IMR-90 (cell line): ENCODE results near the gene KRT36. TPM values are rescaled to one million over a fixed set of nuclear protein-coding genes. Genes with fewer than 3 reads are reported as not detected.

Experiments
- ATAC-seq: fragments of 200-7000 bp; cut with Tn5 transposase; 2 replicates; pipeline ENCODE4 v1.9.1; 2020; ENCODE audit warnings: low read depth, mild to moderate bottlenecking, moderate library complexity
- BruUV-seq: library from RNA; stranded (reverse); fragments of 400-500 nt; replicated peaks from 2 replicates; lab custom pipeline; 2021; lab: Mats Ljungman, UMichigan
- CTCF ChIA-PET: fragments of 300-600 bp; formaldehyde crosslinking; extraction: SDS; loops from one replicate; lab custom pipeline; 2021; ENCODE audit warnings: antibody characterized with exemption; lab: Yijun Ruan, JAX
- POLR2A ChIA-PET: fragments of 300-600 bp; sonication (Branson Sonifier 250); formaldehyde crosslinking; loops from one replicate; lab custom pipeline; 2022; ENCODE audit warnings: antibody characterized with exemption; ENCODE audit not compliant: unreplicated experiment; lab: Charles Lee
- DNase-seq: peaks from one replicate; pipeline ENCODE4 v3.0.0; 2013
- H2AFZ ChIP-seq: replicated peaks from 2 replicates; pipeline ENCODE3; 2013; ENCODE audit warnings: low read length, mild to moderate bottlenecking; ENCODE audit not compliant: poor library complexity
- H2AK5ac ChIP-seq: 2 replicates; pipeline ENCODE4 v1.6.1; 2013; ENCODE audit warnings: low read depth, low read length, inconsistent platforms
- H2AK9ac ChIP-seq: replicated peaks from 2 replicates; pipeline ENCODE3; 2013; ENCODE audit warnings: mild to moderate bottlenecking, low read depth, low read length, moderate library complexity; ENCODE audit not compliant: poor library complexity
- H2BK120ac ChIP-seq: 2 replicates; pipeline ENCODE4 v1.6.1; 2013; ENCODE audit warnings: low read depth, low read length, inconsistent platforms
- H2BK15ac ChIP-seq: 3 replicates; pipeline ENCODE4 v1.6.1; 2013; ENCODE audit warnings: low read depth, low read length, inconsistent platforms
- H2BK20ac ChIP-seq: 2 replicates; pipeline ENCODE4 v1.6.1; 2013; ENCODE audit warnings: low read depth, mild to moderate bottlenecking, inconsistent platforms, low read length, moderate library complexity
- H2BK5ac ChIP-seq: 2 replicates; pipeline ENCODE4 v1.6.1; 2013; ENCODE audit warnings: mild to moderate bottlenecking, low read depth, low read length, inconsistent platforms; ENCODE audit not compliant: poor library complexity, severe bottlenecking
- H3K14ac ChIP-seq: replicated peaks from 2 replicates; pipeline ENCODE4 v1.6.1; 2013; ENCODE audit warnings: low read depth, low read length, inconsistent platforms
- H3K18ac ChIP-seq: 2 replicates; pipeline ENCODE4 v1.6.1; 2013; ENCODE audit warnings: low read depth, low read length, control low read depth
- H3K23ac ChIP-seq: 2 replicates; pipeline ENCODE4 v1.6.1; 2013; ENCODE audit warnings: low read depth, low read length, inconsistent platforms
- H3K27ac ChIP-seq: 2 replicates; pipeline ENCODE4 v1.5.1; 2013; ENCODE audit warnings: mild to moderate bottlenecking, control low read depth, low read length; ENCODE audit not compliant: insufficient read depth
- H3K27me3 ChIP-seq: 2 replicates; pipeline ENCODE4 v1.6.1; 2013; ENCODE audit warnings: low read length; ENCODE audit not compliant: control insufficient read depth, insufficient read depth
- H3K36me3 ChIP-seq: 2 replicates; pipeline ENCODE4 v1.6.1; 2013; ENCODE audit warnings: low read length, mixed read lengths; ENCODE audit not compliant: control insufficient read depth, insufficient read depth
- H3K4ac ChIP-seq: 2 replicates; pipeline ENCODE4 v1.6.1; 2013; ENCODE audit warnings: low read depth, low read length, inconsistent platforms
- H3K4me1 ChIP-seq: 2 replicates; pipeline ENCODE4 v1.6.1; 2013; ENCODE audit warnings: low read length, mixed read lengths; ENCODE audit not compliant: control insufficient read depth, insufficient read depth
- H3K4me2 ChIP-seq: 2 replicates; pipeline ENCODE4 v1.6.1; 2013; ENCODE audit warnings: low read depth, mild to moderate bottlenecking, control low read depth, low read length, moderate library complexity
- H3K4me3 ChIP-seq: 2 replicates; pipeline ENCODE4 v1.5.1; 2013; ENCODE audit warnings: low read depth, mild to moderate bottlenecking, control low read depth, low read length, moderate library complexity; ENCODE audit not compliant: insufficient read depth
- H3K56ac ChIP-seq: 2 replicates; pipeline ENCODE4 v1.6.1; 2013; ENCODE audit warnings: low read length, inconsistent platforms; ENCODE audit not compliant: insufficient read depth; ENCODE audit errors: extremely low read depth
- H3K79me1 ChIP-seq, 2 experiments: 2 replicates each; pipeline ENCODE4 v1.6.1; 2013; ENCODE audit warnings: low read length in 2 of 2, inconsistent platforms in 1 of 2, low read depth in 1 of 2
- H3K9ac ChIP-seq: 2 replicates; pipeline ENCODE4 v1.6.1; 2013; ENCODE audit warnings: low read depth, low read length, control low read depth
- H3K9me1 ChIP-seq: 2 replicates; pipeline ENCODE4 v1.6.1; 2013; ENCODE audit warnings: low read length, inconsistent platforms; ENCODE audit not compliant: insufficient read depth
- H3K9me3 ChIP-seq: 2 replicates; pipeline ENCODE4 v1.6.1; 2013; ENCODE audit warnings: low read length; ENCODE audit not compliant: control insufficient read depth, insufficient read depth
- H4K20me1 ChIP-seq: 2 replicates; pipeline ENCODE4 v1.6.1; 2013; ENCODE audit warnings: low read length, inconsistent platforms; ENCODE audit not compliant: insufficient read depth
- H4K5ac ChIP-seq: 2 replicates; pipeline ENCODE4 v1.6.1; 2013; ENCODE audit warnings: mild to moderate bottlenecking, low read depth, low read length, control low read depth
- H4K8ac ChIP-seq, 2 experiments: 2 replicates each; pipeline ENCODE4 v1.6.1; 2013; ENCODE audit warnings: low read depth in 2 of 2, low read length in 2 of 2, control low read depth in 1 of 2, inconsistent platforms in 1 of 2
- H4K91ac ChIP-seq: 2 replicates; pipeline ENCODE4 v1.6.1; 2013; ENCODE audit warnings: low read depth, low read length, inconsistent platforms; ENCODE audit not compliant: insufficient read depth
- BHLHE40 ChIP-seq: fragments of 150-350 bp; IDR thresholded peaks from 2 replicates; pipeline ENCODE4 v1.6.1; 2016; ENCODE audit warnings: mild to moderate bottlenecking, low read depth, low read length
- CEBPB ChIP-seq: IDR thresholded peaks from 2 replicates; pipeline ENCODE4 v1.6.1; 2012; ENCODE audit warnings: low read depth, low read length, improper control_type of control experiment
- CHD1 ChIP-seq: IDR thresholded peaks from 2 replicates; pipeline ENCODE4 v1.6.1; 2012; ENCODE audit warnings: low read depth, low read length, improper control_type of control experiment
- CTCF ChIP-seq: conservative IDR thresholded peaks from 2 replicates; pipeline ENCODE4 v1.5.1; 2012; ENCODE audit warnings: mild to moderate bottlenecking, low read depth, low read length, improper control_type of control experiment
- FOS ChIP-seq: fragments of 150-350 bp; IDR thresholded peaks from 2 replicates; pipeline ENCODE4 v1.6.1; 2016; ENCODE audit warnings: low read depth, low read length
- MXI1 ChIP-seq: IDR thresholded peaks from 2 replicates; pipeline ENCODE4 v1.6.1; 2012; ENCODE audit warnings: low read depth, mild to moderate bottlenecking, low read length, moderate library complexity, borderline replicate concordance
- RAD21 ChIP-seq: IDR thresholded peaks from 2 replicates; pipeline ENCODE4 v1.6.1; 2012; ENCODE audit warnings: low read length, improper control_type of control experiment
- RCOR1 ChIP-seq: IDR thresholded peaks from 2 replicates; pipeline ENCODE4 v1.6.1; 2012; ENCODE audit warnings: mild to moderate bottlenecking, low read length, improper control_type of control experiment; ENCODE audit not compliant: insufficient replicate concordance
- SMC3 ChIP-seq: fragments of 150-350 bp; IDR thresholded peaks from 2 replicates; pipeline ENCODE4 v1.6.1; 2016; ENCODE audit warnings: low read depth, mild to moderate bottlenecking, antibody characterized with exemption, low read length, moderate library complexity
- USF2 ChIP-seq: fragments of 150-350 bp; IDR thresholded peaks from 2 replicates; pipeline ENCODE4 v1.6.1; 2017; ENCODE audit warnings: mild to moderate bottlenecking, antibody characterized with exemption, low read length, low read depth
- WGBS, 2 experiments: methylation state at CpG; one replicate each; pipeline versions ENCODE4 v1.1.5 to v1.1.7; 2013; ENCODE audit warnings: missing lambda C conversion rate in 2 of 2; ENCODE audit not compliant: insufficient read length in 1 of 2; ENCODE audit errors: extremely low coverage in 2 of 2; 5-methylcytosine and 5-hydroxymethylcytosine counted together
- dilution Hi-C: fragments of 300-500 bp; cut with HindIII; formaldehyde crosslinking; loops from one replicate; pipeline ENCODE4 v1.14.3; 2018; ENCODE audit warnings: low sequenced_read_pairs; ENCODE audit not compliant: unreplicated experiment
- in situ Hi-C: fragments of 300-500 bp; cut with MboI; formaldehyde crosslinking; loops from 3 replicates; pipeline ENCODE4 v1.14.3; 2019; ENCODE audit warnings: low sequenced_read_pairs, inconsistent platforms, mixed read lengths
- intact Hi-C: fragments of 100-400 bp; cut with micrococcal nuclease; formaldehyde crosslinking; loops from 2 replicates; pipeline ENCODE4 v1.10.0; 2022
- polyA plus RNA-seq, 3 experiments: library from polyadenylated mRNA; depleted of rRNA; stranded (reverse); fragments of >200 nt; gene quantifications; 2 replicates each; pipeline ENCODE4 v1.2.3, GENCODE V29; 2012; ENCODE audit warnings: low replicate concordance in 1 of 3
- total RNA-seq: library from RNA; depleted of rRNA; stranded (reverse); fragments of >200 nt; gene quantifications from 2 replicates; pipeline ENCODE4 v1.2.3, GENCODE V29; 2012

The KRT36 gene
- total and polyA plus RNA-seq, 2 of the 4 experiments (the other 2 are of a cell fraction) = not detected

- no peak overlapping the region for H3K4me3 ChIP-seq
- BruUV-seq = no TSS peak
- no peaks in the 10 kb centered on the region for H3K36me3 ChIP-seq
- H3K27me3 ChIP-seq = no peaks in the 10 kb centered on the region
- intact Hi-C loops (loop anchor here (5.0 kb wide), 1 partner anchor 437 kb away; the partner anchor contains the start of gene KRTAP2-3), in situ Hi-C loops (no loop called here), dilution Hi-C loops (no loop called here)
- H3K18ac ChIP-seq = no peak overlapping the region
- no peak for DNase-seq
- 83% methylated on average over 1 of the region's 5 CpGs; no CpG with 5 or more reads in 1 of the 2 experiments for WGBS, 2 experiments
- peaks cover 21% of the 10 kb centered on the region for H3K9me1 ChIP-seq
- peak overlapping the region; percentile 86 for H3K4ac ChIP-seq
- H3K9me3 ChIP-seq = no peaks in the 10 kb centered on the region
- H3K4me2 ChIP-seq = no peak overlapping the region
- H4K5ac ChIP-seq = no peak overlapping the region; the same call in 1 of the 2 replicates
- ATAC-seq = no peak
- H4K8ac ChIP-seq = peak overlapping the region; percentile 64 to 77
- H2AFZ ChIP-seq = peak overlapping the region; percentile 84
- ChIA-PET CTCF (interaction anchor here (1.0 kb wide), 1 partner anchor 148 kb away, joined by 3 read pairs; no protein-coding TSS in a partner anchor), POLR2A (no interaction called here)
- no peaks in the 10 kb centered on the region for H3K79me1 ChIP-seq
- H2BK20ac ChIP-seq = peak overlapping the region; percentile 69
- H4K91ac ChIP-seq = peak overlapping the region; percentile 86
- peak overlapping the region; percentile 89 for H2AK9ac ChIP-seq
- H3K9ac ChIP-seq = no peak overlapping the region
- peak overlapping the region; percentile 76; the same call in 1 of the 2 replicates for H3K23ac ChIP-seq
- peak overlapping the region; percentile 94 for H2AK5ac ChIP-seq
- peak overlapping the region; percentile 64; the same call in 2 of the 3 replicates for H2BK15ac ChIP-seq
- H2BK5ac ChIP-seq = peak overlapping the region; percentile 12
- peaks cover 16% of the 10 kb centered on the region for H3K4me1 ChIP-seq
- no peak overlapping the region; the same call in 1 of the 2 replicates for H3K27ac ChIP-seq
- no peaks in the 10 kb centered on the region for H4K20me1 ChIP-seq
- H2BK120ac ChIP-seq = peak overlapping the region; percentile 91
- TF ChIP-seq BHLHE40 (no peak), SMC3 (no peak), CEBPB (no peak), RCOR1 (no peak), CTCF (no peak), FOS (no peak), RAD21 (no peak), USF2 (no peak), MXI1 (no peak), CHD1 (no peak)
- peak overlapping the region; percentile 88 for H3K14ac ChIP-seq
- no peak overlapping the region for H3K56ac ChIP-seq
Measured at GRCh38 chr17:41499714-41500113, 10.0 kb upstream of the KRT36 start.
